Measurements from ENCODE around the gene CUL1.

The CUL1 gene

DNA sequence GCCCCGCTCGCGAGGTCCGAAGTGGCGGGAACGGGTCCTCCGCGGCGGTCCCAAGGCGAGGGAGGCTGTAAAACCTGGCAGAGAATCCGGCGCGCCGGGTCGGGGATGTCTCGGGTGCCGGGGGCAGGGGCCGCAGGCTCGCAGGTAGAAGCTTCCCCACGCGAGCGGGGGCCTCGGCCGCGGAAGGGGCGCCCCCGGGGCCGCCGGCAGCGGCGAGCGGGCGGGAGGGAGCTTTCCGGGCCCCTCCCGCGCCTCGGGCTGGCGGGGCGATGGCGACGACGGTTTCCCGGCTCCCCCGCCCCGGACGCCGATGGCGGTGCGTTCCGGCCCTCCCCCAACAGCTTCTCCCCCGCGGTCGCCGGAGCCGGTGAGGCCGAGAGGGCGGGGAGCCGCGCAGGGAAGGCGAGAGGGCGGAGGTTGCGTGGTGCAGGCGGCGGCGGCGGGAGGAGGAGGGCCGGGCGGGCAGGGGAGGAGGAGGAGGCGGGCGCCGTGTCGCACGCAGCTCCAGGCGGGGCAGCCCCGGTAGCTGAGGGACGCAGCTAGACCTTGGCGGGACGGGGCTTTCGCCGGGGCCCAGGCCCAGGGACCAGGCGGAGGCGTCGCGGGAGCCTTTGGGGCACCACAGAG is at the start of gene CUL1:
CUL1 (plus strand) TSS at position 507 of the 627 bp plus-strand sequence. CDS start 31,220 bp downstream, outside the sequence.
- DNase-seq = peak; percentile 78

DNA sequence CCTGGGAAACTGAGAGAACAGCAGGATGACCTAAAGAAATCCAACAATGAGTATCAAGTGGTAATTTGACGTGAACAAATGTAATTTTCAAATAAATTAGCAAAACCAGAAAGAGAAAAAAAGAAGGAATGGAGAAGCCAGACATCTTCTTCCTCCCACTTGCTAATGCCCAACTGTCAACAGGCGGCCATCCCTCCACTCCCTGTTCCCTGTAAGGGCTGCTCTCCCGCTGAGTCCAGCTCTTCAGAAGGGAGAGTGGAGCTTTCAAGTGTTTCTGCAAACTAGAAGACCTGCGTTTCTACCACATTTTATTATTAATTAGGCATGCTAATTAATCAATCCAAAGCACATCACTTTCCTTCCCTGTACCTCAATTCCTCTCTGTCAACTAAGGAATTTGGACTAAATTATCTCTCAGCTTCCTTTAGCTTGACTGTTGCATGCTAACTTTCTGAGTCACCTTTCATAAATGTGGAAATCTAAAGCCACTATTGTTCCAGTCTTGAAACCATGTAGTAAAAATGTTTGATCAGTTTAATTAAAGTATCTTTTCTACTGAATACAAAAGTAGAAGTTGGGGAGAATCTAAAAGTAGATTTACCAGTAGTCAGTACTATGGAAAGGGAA is 48.4 kb upstream of the CUL1 start:
- DNase-seq = no peak

DNA sequence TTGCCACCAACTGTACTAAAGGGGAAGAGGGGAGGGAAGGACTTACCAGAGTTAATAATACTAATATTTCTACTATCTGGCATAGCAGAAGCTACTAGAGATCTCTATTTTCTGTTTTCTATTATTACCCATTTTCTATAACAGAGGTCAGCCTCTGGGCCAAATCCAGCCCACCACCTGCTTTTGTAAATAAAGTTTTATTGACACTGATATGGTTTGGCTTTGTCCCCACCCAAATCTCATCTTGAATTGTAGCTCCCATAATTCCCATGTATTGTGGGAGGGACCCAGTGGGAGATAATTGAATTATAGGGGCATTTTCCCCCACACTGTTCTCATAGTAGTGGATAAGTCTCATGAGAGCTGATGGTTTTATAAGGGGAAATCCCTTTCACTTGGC is 45.9 kb upstream of the CUL1 start:
- DNase-seq = no peak

GRCh38 chr7:148657929-148658328 is 40.8 kb upstream of the CUL1 start:
- no peak for DNase-seq

DNA sequence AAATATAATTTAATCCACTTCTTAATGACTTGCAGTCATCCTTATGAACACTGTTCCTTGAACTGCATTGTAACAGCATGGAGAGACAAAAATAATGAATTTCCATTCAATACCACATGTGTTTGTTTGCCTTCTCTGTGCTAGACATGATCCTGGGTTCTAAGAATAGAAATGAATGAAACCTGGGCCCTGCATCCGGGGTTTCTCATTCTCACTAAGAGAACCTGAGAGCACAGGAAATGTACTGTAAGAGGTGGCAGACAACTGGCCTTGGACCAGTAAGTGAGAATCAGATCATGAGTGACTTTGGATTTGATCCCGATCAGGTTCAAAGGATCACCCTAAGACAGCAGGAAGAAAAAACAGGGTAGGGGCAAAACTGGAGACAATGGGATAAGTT is 37.2 kb upstream of the CUL1 start:
- DNase-seq = no peak

GRCh38 chr7:148662646-148663045 is 36.1 kb upstream of the CUL1 start:
- DNase-seq = no peak

DNA sequence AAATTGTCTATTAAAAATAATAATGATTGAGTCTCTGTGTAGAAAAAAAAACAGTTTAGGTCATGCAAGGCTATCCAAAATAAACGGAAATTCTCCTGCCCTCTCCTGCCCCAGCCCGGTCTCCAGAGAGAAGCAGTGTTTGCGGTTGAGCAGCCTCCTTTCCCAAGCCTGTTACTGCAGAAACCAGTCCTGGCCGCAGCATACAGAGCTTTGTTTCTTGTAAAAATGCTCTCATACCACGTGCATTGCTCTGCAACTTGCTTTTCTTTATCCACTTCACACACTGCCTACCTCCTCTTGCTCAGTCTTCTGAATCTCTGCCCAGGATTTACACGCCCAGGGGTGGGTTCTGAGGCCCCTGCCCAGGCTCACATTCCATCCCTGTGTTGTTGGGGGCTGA is 34.4 kb upstream of the CUL1 start:
- DNase-seq = no peak

GRCh38 chr7:148665221-148665620 is 33.5 kb upstream of the CUL1 start:
- no peak for DNase-seq

GRCh38 chr7:148669927-148670326 is 28.8 kb upstream of the CUL1 start:
- DNase-seq = no peak

- DNase-seq = no peak
Observed at GRCh38 chr7:148670374-148670773, 28.3 kb upstream of the CUL1 start.

- DNase-seq = no peak
Observed at GRCh38 chr7:148670807-148671206, 27.9 kb upstream of the CUL1 start.

- DNase-seq = no peak
Observed at GRCh38 chr7:148672041-148672440, 26.7 kb upstream of the CUL1 start.

DNA sequence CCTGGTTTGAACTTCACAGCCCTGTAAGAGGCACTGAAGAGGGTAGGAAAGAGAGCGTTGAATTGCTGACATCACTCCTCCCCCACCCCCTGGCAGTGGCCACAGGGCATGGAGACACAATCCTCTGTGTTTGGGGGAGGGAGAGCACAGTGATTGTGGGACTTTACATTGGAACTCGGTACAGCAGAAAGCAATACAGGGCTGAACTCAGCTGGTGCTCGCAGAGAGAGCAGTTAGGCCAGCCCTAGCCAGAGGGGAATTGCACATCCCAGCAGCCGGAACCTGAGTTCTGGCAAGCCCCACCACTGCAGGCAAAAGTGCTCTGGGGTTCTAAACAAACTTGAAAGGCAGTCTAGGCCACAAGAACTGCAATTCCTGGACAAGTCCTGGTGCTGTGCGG is 24.0 kb upstream of the CUL1 start:
- no peak for DNase-seq

DNA sequence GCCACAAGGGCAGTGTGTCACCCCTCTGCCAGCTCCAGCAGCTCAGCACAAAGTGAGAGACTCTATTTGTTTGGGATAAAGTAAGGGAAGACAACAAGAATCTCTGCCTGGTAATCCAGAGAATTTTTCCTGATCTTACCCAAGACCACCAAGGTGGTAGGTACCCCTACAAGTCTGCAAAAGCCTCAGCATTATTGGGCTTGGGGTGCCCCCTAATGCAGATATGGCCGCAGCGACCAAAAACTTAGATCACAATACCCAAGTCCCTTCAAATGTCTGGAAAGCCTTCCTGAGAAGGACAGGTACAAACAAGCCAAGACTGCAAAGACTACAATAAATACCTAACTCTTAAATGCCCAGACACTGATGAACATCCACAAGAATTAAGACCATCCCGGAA is 22.4 kb upstream of the CUL1 start:
- no peak for DNase-seq

- DNase-seq = no peak
Observed at GRCh38 chr7:148681821-148682220, 16.9 kb upstream of the CUL1 start.

- DNase-seq = no peak
Observed at GRCh38 chr7:148684289-148684830, 14.3 kb upstream of the CUL1 start.

DNA sequence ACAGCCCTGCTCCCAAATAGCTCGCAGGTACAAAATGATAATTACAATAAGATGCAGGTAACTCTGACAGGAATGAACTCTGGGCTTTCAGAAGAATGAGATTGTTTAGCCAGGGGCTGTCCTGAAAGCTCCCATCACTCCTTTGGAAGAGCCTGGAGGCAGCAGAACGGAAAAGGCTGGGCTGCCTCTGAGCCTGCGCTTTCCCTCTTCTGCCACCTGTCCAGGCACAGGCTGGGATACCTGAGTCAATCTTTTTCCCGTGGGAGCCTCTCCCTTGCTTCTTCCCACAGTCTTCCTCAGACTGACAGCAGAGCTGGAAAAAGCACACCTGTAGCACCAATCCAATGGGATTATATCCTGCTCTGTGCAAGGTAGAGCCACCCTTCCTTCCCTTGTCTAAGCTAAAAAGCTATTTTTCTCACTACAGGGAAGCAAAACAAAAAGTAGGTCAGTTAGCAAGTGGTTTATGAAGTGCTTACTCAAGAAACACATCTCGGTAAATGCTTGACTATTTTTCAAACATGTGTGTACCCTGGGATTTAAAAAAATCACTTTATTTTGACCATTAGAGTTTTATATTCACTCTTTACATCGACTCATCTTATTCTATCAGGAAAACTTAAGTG is 12.3 kb upstream of the CUL1 start:
- DNase-seq = no peak

- no peak for DNase-seq
Observed at GRCh38 chr7:148687555-148687954, 11.1 kb upstream of the CUL1 start.

DNA sequence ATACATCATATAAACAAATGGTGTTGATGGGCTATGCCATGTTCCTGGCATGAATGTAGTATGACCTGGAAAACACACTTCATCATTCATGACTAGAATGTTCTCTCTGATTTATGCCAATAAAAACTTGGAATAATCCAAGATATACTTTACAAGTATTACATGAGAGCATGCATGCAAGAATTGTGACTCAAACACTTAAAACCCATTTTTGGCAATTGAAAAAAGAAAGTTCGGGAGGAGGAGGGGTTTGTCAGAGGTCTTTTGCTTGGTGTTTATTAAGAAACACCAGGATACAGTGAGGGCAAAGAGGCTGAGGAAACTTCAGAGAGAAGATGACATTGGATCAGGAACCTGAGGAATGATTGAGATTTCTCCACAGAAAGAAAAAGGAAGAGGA is 10.2 kb upstream of the CUL1 start:
- no peak for DNase-seq

DNA sequence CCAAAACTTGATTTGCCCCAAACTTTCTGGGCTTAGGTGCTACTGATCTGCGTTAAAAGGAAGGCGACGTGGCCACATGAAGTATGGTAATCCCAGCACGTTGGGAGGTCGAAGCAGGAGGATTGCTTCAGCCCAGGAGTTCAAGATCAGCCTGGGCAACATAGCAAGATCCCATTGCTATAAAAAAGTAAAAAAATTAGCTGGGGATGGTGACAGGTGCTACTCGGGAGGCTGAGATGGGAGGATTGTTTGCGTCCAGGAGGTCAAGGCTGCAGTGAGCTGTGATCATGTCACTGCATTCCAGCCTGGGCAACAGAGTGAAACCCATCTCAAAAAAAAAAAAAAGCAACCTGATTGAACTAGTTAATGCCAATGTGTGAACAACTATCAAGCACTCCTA is 5.1 kb upstream of the CUL1 start:
- no peak for DNase-seq

GRCh38 chr7:148694631-148695030 is 4.1 kb upstream of the CUL1 start:
- DNase-seq = no peak

GRCh38 chr7:148695953-148696352 is 2.8 kb upstream of the CUL1 start:
- no peak for DNase-seq

DNA sequence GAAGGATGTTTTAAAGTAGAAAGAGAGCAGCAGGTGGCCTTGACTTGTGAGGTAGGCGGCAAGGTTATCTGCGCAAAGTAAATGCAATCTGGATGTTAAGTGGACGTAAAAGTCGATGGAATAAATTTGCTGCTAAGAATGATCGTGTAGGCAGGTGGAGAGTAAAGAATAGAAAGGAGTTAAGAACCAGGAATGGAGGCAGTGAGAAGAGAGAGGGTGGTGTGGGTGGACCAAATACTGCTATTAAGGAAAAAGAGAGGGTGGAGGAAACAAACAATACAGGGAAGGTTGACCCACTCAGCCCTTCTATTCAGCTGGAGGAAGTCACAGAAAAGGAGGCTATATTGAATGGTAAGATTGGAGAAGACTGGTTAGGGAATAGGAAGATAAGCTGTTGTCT is 1.9 kb upstream of the CUL1 start:
- no peak for DNase-seq

DNA sequence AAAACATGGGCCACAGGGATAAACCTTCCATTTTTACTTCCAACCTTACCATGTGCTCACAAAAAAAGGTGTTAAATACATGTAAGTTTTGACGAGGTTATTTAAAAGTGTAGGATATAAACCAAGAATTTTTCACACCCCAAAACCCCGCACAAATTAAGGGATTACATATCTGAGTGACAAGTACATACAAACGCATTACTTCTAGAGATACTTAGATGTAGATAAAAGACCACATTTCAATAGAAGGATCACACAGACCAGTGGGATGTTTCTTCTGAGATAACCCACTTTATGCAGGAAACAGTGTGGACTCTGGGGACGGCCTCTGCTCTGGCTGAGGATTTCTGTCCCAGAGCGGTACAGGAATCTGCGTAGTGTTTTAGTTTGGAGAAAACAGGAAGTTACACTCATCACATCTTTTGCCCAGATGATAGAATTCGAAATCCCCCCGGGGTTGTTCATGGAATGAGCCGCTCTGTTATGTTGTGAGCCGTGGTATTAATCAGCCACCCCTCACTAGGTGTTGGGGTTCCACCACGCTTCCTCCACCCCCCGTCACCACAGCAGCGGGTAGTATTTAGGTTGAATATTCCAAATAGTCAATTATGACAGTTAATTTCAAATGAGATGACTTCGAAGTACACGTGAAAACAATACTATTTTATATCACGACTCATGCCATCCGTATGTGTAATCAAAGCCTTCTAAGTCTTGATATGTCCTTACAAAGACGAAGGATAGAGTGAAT is 1.3 kb upstream of the CUL1 start:
- DNase-seq = peak; percentile 43
